Upper lobe of left lung (tissue), 4 donors: ENCODE results near the gene WNK1.

Experiments used
- CTCF ChIP-seq, 6 experiments: fragments of 450-650 bp in 4 of 6; fragments of 200-600 bp in 2 of 6; sonication (generic) in 2 of 6; IDR thresholded peaks; one replicate each; pipeline ENCODE4 v1.5.1; 2016 to 2019; ENCODE audit warnings: antibody characterized with exemption in 6 of 6
- POLR2A ChIP-seq, 4 donors: fragments of 450-650 bp; IDR thresholded peaks; one replicate each; pipeline ENCODE4 v1.5.1; 2016 to 2017; ENCODE audit warnings: antibody characterized with exemption in 4 of 4, mild to moderate bottlenecking in 2 of 4
- POLR2AphosphoS5 ChIP-seq, 2 donors: sonication (generic); formaldehyde crosslinking; IDR thresholded peaks; one replicate each; pipeline ENCODE4 v1.5.1; 2017; ENCODE audit warnings: antibody characterized with exemption in 2 of 2

- TF ChIP-seq CTCF (IDR thresholded peaks at IDR 0.05) (no peak), POLR2A (IDR thresholded peaks at IDR 0.05) (no peak), POLR2AphosphoS5 (IDR thresholded peaks at IDR 0.05) (no peak)
These were observed 21.8 kb downstream of the WNK1 start for GRCh38 chr12:774051-774614.
